Measurements from ENCODE around the gene OSBP2.

DNA sequence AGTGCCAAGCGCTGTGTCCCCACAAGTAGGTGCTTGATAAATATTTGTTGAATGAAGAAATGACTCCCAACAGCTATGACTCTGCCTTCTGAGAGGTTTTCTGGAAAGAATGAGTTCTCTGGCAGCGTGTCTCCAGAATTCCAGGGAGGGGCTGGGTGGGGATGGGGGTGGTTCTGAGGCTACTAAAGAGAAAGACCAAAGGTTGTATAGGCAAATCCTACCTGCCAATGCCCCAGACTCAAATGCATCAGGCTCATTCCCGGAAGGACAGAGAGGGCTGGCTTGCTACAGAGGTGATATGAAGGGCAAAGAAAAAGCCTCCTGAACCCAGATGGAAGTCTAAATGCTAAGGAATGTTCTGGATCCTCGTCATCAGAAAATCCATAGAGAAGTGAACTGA, 28.9 kb upstream of the OSBP2 start:
- TF ChIP-seq CREB1 (IDR thresholded peaks at IDR 0.05; ENCODE audit: low read depth) (no peak), TCF12 (IDR thresholded peaks at IDR 0.05; ENCODE audit: low read depth) (no peak), RAD21 (IDR thresholded peaks at IDR 0.05; ENCODE audit: low read depth) (no peak), TAF1 (IDR thresholded peaks at IDR 0.05; ENCODE audit: low read depth) (no peak), CEBPB (IDR thresholded peaks at IDR 0.05) (no peak), ZBTB7A (IDR thresholded peaks at IDR 0.05; ENCODE audit: low read depth) (no peak), TEAD4 (IDR thresholded peaks at IDR 0.05) (no peak), EP300 (IDR thresholded peaks at IDR 0.05; ENCODE audit: borderline replicate concordance) (no peak), YY1 (IDR thresholded peaks at IDR 0.05; ENCODE audit: low read depth) (no peak), NFIC (IDR thresholded peaks at IDR 0.05) (no peak)
- TF ChIP-seq, protein P1, sequence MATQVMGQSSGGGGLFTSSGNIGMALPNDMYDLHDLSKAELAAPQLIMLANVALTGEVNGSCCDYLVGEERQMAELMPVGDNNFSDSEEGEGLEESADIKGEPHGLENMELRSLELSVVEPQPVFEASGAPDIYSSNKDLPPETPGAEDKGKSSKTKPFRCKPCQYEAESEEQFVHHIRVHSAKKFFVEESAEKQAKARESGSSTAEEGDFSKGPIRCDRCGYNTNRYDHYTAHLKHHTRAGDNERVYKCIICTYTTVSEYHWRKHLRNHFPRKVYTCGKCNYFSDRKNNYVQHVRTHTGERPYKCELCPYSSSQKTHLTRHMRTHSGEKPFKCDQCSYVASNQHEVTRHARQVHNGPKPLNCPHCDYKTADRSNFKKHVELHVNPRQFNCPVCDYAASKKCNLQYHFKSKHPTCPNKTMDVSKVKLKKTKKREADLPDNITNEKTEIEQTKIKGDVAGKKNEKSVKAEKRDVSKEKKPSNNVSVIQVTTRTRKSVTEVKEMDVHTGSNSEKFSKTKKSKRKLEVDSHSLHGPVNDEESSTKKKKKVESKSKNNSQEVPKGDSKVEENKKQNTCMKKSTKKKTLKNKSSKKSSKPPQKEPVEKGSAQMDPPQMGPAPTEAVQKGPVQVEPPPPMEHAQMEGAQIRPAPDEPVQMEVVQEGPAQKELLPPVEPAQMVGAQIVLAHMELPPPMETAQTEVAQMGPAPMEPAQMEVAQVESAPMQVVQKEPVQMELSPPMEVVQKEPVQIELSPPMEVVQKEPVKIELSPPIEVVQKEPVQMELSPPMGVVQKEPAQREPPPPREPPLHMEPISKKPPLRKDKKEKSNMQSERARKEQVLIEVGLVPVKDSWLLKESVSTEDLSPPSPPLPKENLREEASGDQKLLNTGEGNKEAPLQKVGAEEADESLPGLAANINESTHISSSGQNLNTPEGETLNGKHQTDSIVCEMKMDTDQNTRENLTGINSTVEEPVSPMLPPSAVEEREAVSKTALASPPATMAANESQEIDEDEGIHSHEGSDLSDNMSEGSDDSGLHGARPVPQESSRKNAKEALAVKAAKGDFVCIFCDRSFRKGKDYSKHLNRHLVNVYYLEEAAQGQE (IDR thresholded peaks at IDR 0.05; ENCODE audit: low read depth), result no peak
- TF ChIP-seq, protein P2, sequence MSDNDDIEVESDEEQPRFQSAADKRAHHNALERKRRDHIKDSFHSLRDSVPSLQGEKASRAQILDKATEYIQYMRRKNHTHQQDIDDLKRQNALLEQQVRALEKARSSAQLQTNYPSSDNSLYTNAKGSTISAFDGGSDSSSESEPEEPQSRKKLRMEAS (IDR thresholded peaks at IDR 0.05), result no peak

Measured in Ishikawa (cell line).